ENCODE data around the gene MRPL39.

MRPL39 gene

GRCh38 chr21:25614441-25614840, 7.2 kb upstream of the MRPL39 start:
- ATAC-seq (no peak), DNase-seq (no peak)

DNA sequence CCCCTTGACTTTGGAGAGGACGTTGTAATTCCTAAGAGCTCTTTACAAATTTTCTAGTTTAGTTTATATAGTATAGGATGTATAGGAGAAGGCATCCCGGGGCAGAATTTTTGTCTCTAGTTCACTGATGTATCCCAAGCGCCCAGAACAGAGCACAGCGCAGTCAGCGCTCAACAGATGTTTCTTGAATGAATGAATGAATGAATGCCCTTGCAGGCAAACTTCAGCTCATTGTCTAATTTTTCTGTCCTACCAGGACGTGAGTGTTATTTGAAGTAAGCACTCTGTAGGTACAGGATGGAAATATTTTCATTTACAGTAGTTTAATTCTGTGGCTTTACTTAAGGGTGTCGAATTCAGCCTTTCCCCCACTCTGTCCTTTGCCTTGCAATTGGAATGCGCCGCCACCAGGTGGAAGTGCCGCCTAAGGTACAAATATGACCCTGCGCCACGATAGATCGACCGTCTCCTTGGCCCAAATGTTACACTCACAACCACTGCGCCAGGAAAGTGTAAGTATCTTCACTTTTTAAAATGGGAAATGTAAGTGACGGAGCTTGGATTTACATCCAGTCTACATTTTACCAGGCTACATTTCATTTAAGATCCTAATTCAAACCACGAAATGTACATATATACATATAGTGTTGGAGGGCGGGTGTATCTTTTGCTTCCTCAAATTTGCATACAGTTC, 910 bp upstream of the MRPL39 start:
- ATAC-seq (peak; percentile 81), DNase-seq (peak; percentile 80)

DNA sequence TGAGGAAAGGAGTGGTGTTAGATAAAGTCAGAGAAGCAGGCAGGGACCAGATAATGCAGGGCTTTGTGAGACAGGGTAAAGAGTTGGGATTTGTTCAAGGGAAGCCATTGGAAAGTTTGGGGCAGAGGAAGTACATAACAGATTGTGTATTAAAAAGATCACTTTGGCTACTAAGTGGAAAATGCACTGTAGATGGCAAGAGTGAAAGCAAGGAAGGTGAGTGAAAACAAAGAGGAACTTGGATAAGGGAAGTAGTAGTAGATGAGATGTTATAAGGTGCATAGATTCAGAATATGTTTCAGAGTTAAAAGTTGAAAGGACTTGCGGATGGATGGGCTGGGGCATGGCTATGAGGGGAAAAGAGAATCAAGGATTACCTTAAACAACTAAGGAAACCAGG, 17.4 kb downstream of the MRPL39 start:
- ATAC-seq (no peak), DNase-seq (no peak)

GRCh38 chr21:25586791-25587190, 20.5 kb downstream of the MRPL39 start:
- no peak for DNase-seq
- no peak for ATAC-seq

DNA sequence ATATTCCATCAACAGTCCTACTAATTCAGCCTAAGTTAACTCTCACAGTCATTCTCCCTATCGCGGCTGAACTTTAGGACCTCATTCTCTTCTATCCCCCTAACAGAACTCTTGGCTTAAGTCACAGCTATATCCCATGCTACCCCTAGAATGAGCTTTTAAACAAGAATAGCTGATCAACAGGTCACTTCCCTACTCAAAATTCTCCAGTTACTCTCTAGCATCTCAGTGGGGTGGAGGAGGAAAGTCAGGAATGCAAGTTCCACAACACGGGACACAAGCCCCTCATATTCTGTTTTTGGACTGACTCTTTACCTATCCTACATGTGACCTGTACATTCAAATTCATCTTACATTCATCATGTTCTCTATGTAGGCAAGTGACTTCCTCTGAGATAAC, 21.0 kb downstream of the MRPL39 start:
- DNase-seq, result no peak
- no peak for ATAC-seq

- ATAC-seq (no peak), DNase-seq (no peak)
Measured at GRCh38 chr21:25584833-25585676, 22.2 kb downstream of the MRPL39 start.

- ATAC-seq (no peak), DNase-seq (no peak)
Measured at GRCh38 chr21:25583370-25584130, 23.7 kb downstream of the MRPL39 start.

DNA sequence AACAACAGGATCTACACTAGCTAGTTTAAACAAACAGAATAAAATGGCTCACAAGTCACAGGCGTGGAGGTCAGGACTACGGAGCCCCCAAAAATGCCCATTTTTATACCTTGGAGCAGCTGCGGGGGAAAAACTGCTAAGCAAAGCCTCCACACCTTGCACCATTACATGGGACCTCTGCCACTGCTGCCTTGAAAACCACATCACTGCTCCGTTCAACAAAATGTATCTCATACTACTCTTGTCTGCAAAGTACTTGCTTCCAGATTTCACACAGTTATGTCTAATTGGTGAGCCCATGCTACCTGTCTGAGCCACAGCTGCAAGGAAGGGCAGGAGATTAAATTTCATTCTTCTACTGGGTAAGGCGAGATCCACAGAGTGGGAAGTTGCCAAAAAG, 24.4 kb downstream of the MRPL39 start:
- DNase-seq (peak; percentile 28), ATAC-seq (no peak)

GRCh38 chr21:25582164-25582790, 25.0 kb downstream of the MRPL39 start:
- no peak for DNase-seq
- no peak for ATAC-seq

DNA sequence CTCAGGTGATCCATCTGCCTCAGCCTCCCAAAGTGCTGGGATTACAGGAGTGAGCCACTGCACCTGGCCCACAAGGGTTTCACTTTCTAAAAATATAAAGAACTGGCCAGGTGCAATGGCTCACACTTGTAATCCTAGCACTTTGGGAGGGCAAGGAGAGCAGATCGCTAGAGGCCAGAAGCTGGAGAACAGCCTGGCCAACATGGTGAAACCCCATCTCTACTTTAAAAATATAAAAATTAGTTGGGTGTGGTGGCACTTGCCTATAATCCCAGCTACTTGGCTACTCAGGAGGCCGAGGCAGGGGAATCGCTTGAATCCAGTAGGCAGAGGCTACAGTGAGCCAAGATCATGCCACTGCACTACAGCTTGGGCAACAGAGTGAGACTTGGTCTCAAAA, 25.7 kb downstream of the MRPL39 start:
- ATAC-seq, result no peak
- DNase-seq, result no peak

DNA sequence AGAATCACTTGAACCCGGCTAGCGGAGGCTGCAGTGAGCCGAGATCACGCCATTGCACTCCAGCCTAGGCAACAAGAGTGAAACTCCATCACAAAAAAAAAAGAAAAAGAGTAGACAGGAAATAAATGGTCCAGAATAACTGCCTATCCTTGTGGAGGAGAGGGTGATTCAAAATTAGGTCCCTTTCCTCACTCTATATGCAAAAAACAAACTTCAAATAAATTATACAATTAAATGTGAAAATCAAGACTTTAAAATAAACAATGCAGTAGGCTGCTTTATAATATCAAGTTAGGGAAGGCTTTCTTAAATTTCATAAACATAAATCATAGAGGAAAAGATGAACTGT, 26.4 kb downstream of the MRPL39 start:
- DNase-seq (no peak), ATAC-seq (no peak)

DNA sequence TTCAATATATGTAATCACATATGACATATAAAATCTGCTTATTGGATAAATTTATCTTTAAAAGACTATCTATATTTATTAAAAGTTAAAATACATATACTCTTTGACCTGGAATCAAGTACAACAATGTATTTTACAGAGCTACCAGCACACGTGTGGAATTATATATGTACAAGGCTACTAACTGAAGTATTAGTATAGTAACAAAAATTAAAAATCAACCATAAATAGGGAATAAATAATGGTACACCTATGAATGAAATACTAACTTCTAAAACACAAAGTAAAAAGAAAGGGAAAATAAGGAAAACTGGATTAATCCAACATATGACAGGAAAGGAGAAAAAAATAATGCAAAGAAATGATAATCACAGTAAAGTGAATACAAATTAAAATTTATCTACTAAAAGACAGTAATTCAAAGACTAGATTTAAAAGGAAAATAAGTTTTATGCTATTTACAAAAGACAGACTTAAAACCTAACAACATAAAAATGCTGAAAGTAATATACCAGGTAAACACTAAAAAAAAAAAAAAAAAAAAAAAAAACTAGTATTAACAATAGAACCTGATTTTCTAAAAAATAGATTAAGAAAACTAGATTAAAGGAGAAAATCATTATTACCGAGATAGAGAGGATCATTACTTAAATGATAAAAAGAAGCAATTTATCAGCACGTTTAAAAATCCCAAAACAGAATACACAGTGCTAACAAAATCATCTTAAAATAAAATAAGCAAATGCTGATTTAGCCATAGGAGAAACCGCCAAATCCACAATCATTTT, 27.9 kb downstream of the MRPL39 start:
- no peak for DNase-seq
- no peak for ATAC-seq

DNA sequence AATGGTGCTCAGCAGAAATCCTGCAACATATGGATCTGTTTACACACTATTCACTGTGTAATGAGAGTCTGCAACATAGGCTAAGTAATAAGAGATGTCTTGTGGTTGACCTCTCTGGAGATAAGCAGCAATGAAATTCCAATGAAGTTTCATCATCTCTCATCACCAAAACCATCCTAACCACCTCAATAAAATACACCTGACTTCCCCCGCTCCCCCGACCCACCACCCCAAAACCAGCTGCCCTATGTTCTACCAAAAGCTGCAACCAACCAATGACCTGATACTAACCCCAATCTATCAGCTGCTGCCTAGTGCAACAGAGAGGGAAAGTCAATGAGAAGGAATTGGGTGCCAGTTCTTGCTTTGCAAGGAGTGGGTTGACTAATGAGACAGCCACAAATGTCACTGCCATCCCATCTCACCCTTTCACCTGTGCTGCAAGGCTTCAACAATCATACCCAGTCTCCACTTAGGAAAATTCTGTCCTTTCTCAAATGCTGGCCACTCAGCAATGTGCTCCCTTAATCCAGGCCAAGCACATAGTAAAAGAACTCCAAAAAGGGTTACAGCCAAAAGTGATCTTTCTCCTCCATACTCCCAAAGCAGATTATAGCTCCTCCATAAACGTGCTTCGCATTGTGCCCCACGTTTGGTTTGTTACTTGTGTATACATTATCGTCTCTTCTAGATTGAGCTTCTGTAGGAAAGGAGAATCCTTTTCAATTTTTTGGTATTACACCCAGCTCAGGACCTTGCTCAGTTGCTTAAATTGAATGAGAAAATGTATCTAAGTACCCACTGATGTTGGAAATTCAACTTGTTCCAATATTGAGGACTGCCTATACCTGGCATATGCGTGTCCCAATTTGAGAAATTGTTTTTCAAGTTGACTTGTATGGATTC, 29.0 kb downstream of the MRPL39 start:
- peak; percentile 44 for ATAC-seq
- peak; percentile 75 for DNase-seq

- DNase-seq, result no peak
Measured at GRCh38 chr21:25577424-25578055, 29.7 kb downstream of the MRPL39 start.

GRCh38 chr21:25573409-25574206, 33.7 kb downstream of the MRPL39 start:
- ATAC-seq, result peak; percentile 65
- DNase-seq, result peak; percentile 72

More at GRCh38 chr21:25577424-25578055, 29.7 kb downstream of the MRPL39 start:
- ATAC-seq, result peak; percentile 20

GRCh38 chr21:25572861-25573310, 34.4 kb downstream of the MRPL39 start:
- ATAC-seq, result peak; percentile 56
- DNase-seq, result no peak

- ATAC-seq (no peak), DNase-seq (no peak)
Measured at GRCh38 chr21:25571726-25572121, 35.6 kb downstream of the MRPL39 start.

DNA sequence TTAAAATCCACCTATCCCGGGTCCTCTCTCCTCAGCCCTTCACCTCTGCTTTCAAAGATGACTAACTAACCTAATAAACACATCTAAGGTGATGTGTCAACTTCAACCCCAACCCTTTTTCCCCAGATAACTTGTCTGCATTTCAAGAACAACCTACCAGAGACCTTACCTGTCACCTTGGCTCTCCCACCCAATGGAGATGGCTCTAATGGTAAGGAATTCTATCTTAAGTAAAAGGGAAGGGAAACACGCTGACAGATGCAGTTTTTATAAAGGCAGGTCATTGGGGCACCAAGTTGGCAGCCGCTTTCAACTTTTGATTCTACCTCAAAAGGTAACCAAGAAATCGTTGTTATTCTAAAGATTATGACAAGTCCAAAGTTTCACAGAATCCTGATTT, 37.6 kb downstream of the MRPL39 start:
- ATAC-seq, result no peak

GRCh38 chr21:25569084-25569483, 38.2 kb downstream of the MRPL39 start:
- ATAC-seq, result no peak

More for the DNA sequence above, 37.6 kb downstream of the MRPL39 start:
- no peak for DNase-seq

More at GRCh38 chr21:25569084-25569483, 38.2 kb downstream of the MRPL39 start:
- DNase-seq, result no peak

Data from stimulated activated naive CD8-positive, alpha-beta T cell treated with anti-CD3 and anti-CD28 coated beads, Interleukin-15, Interleukin-2, amounts not matched to agents 100 U/mL and 50 U/mL, for 24 hours (primary cell).